Eye (tissue), 1 donor: Measurements from ENCODE around the gene SLC6A6.

ENCODE experiments used
- DNase-seq: peaks from one replicate; pipeline ENCODE4 v3.0.0-alpha.2; 2015

SLC6A6 gene

GRCh38 chr3:14471690-14472089 is 69.3 kb downstream of the SLC6A6 start:
- no peak for DNase-seq

GRCh38 chr3:14472471-14473351 is 70.3 kb downstream of the SLC6A6 start:
- no peak for DNase-seq

GRCh38 chr3:14473411-14473891 is 71.0 kb downstream of the SLC6A6 start:
- DNase-seq: no peak

- DNase-seq: no peak
These were observed 72.1 kb downstream of the SLC6A6 start for GRCh38 chr3:14474363-14475081.

- DNase-seq: no peak
These were observed 73.2 kb downstream of the SLC6A6 start for GRCh38 chr3:14475621-14476020.

- no peak for DNase-seq
These were observed 74.3 kb downstream of the SLC6A6 start for GRCh38 chr3:14476583-14477265.

- no peak for DNase-seq
These were observed 75.0 kb downstream of the SLC6A6 start for GRCh38 chr3:14477311-14477935.

- no peak for DNase-seq
These were observed 76.6 kb downstream of the SLC6A6 start for GRCh38 chr3:14478956-14479550.

GRCh38 chr3:14479591-14479990 is 77.2 kb downstream of the SLC6A6 start:
- no peak for DNase-seq

- no peak for DNase-seq
These were observed 78.0 kb downstream of the SLC6A6 start for GRCh38 chr3:14480207-14481017.

GRCh38 chr3:14481018-14481645 is 78.7 kb downstream of the SLC6A6 start:
- DNase-seq: no peak

- DNase-seq: no peak
These were observed 79.2 kb downstream of the SLC6A6 start for GRCh38 chr3:14481646-14482036.

GRCh38 chr3:14482271-14482721 is 79.9 kb downstream of the SLC6A6 start:
- no peak for DNase-seq

GRCh38 chr3:14483286-14483685 is 80.9 kb downstream of the SLC6A6 start:
- DNase-seq: no peak

- DNase-seq: no peak
These were observed 82.3 kb downstream of the SLC6A6 start for GRCh38 chr3:14484741-14485140.

- DNase-seq: no peak
These were observed 83.6 kb downstream of the SLC6A6 start for GRCh38 chr3:14485981-14486380.

GRCh38 chr3:14486460-14486859 is 84.1 kb downstream of the SLC6A6 start:
- DNase-seq: no peak

GRCh38 chr3:14487086-14487485 is 84.7 kb downstream of the SLC6A6 start:
- DNase-seq: no peak

GRCh38 chr3:14487821-14488220 is 85.4 kb downstream of the SLC6A6 start:
- DNase-seq: no peak

GRCh38 chr3:14488286-14489041 is 86.1 kb downstream of the SLC6A6 start:
- DNase-seq: no peak
